Cardiac muscle cell (in vitro differentiated cells and primary cell): ENCODE results near the gene HOXB3. TPM values are rescaled to one million over a fixed set of nuclear protein-coding genes. Genes with fewer than 3 reads are reported as not detected.

Experiments used
- DNase-seq, 2 donors: peaks; one replicate each; pipeline versions ENCODE4 v3.0.0 to v3.0.0-alpha.2; 2010 to 2017; ENCODE audit warnings: low read depth in 1 of 2, low spot score in 1 of 2
- H3K27ac ChIP-seq: fragments of 200-600 bp; sonication (generic); 2 replicates; pipeline ENCODE4 v1.5.1; 2016
- H3K27me3 ChIP-seq: fragments of 200-600 bp; sonication (generic); 2 replicates; pipeline ENCODE4 v1.6.0; 2016; ENCODE audit warnings: control low read depth
- H3K36me3 ChIP-seq: fragments of 200-600 bp; sonication (generic); 2 replicates; pipeline ENCODE4 v1.5.1; 2016; ENCODE audit warnings: control low read depth
- H3K4me1 ChIP-seq: fragments of 200-600 bp; sonication (generic); 2 replicates; pipeline ENCODE4 v1.8.1; 2017; ENCODE audit warnings: low read depth, mild to moderate bottlenecking, mixed run types
- H3K4me3 ChIP-seq: fragments of 200-600 bp; sonication (generic); 2 replicates; pipeline ENCODE4 v1.5.1; 2016; ENCODE audit warnings: mild to moderate bottlenecking
- H3K9me3 ChIP-seq: fragments of 200-600 bp; sonication (generic); 2 replicates; pipeline ENCODE4 v1.5.1; 2017; ENCODE audit warnings: low read depth, mild to moderate bottlenecking, control low read depth
- CTCF ChIP-seq: IDR thresholded peaks from 2 replicates; pipeline ENCODE4 v1.5.1; 2012; ENCODE audit warnings: low read depth, mild to moderate bottlenecking, low read length
- polyA plus RNA-seq: library from polyadenylated mRNA; unstranded; fragments of >200 nt; fragmentation: Nextera tagmentation; extraction: Ambion mirVana; gene quantifications from 2 replicates; pipeline ENCODE4 v1.2.1, GENCODE V29; 2016
- total RNA-seq: library from RNA; depleted of rRNA; stranded (reverse); fragments of >200 nt; gene quantifications from 2 replicates; pipeline ENCODE4 v1.2.3, GENCODE V29; 2016

HOXB3 gene
- total and polyA plus RNA-seq, 2 experiments from 2014 or later = 24.9 to 37.7 TPM

- no peak for TF ChIP-seq CTCF
- no peak for DNase-seq
- peaks cover 57% of the 10 kb centered on the region for H3K27me3 ChIP-seq
- peak overlapping the region; percentile 51 for H3K4me3 ChIP-seq
- no peaks in the 10 kb centered on the region for H3K9me3 ChIP-seq
- H3K36me3 ChIP-seq = no peaks in the 10 kb centered on the region
- H3K27ac ChIP-seq = peak overlapping the region; percentile 91
- H3K4me1 ChIP-seq = peaks cover 77% of the 10 kb centered on the region
Observed at GRCh38 chr17:48552466-48553189, 37.4 kb downstream of the HOXB3 start.

DNA sequence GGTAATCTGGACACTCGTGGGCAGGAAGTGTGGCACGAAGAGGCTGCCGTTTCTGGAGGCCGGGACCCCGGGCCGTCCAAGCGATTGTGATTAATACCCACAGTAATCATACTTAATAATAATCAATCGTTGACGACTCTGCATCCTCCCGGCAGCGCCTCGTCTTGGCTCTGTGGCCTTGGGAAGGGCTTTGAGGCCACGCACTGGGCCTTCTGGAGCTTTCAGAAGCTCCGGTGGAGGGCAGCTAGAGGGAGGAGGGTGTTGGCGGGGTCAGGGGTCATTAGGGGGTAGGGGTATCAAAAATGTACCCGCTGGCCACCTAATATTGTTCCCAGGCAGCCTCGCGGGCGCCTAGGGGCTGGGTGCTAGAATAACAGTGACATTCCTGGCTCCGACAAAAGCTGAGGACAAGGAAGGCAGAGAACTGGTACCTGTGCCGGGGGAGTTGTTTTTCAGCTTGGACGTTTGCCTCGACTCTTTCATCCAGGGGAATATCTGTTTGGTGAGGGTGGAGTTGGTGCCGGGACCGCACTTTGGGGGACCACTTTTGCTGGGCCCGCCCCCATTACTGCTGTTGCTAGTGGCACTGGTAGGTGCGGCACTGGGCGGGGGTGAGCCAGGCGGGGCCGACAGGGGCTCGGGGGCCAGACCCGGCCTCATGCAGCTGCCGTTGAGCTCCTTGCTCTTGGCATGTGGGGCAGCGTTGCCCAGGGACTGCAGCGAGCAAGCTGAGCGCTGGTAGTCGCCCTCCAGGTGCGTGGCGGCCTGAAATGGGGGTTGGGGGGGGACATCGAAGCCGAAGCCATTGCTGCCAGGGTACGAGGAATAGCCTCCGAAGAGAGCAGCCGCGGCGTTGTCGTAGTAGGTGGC is 38.2 kb downstream of the HOXB3 start:
- H3K9me3 ChIP-seq = no peaks in the 10 kb centered on the region
- peaks cover 49% of the 10 kb centered on the region for H3K27me3 ChIP-seq
- no peak for DNase-seq
- H3K4me3 ChIP-seq = peak overlapping the region; percentile 51
- TF ChIP-seq CTCF = no peak
- H3K27ac ChIP-seq = peak overlapping the region; percentile 65
- no peaks in the 10 kb centered on the region for H3K36me3 ChIP-seq
- H3K4me1 ChIP-seq = peaks cover 74% of the 10 kb centered on the region

DNA sequence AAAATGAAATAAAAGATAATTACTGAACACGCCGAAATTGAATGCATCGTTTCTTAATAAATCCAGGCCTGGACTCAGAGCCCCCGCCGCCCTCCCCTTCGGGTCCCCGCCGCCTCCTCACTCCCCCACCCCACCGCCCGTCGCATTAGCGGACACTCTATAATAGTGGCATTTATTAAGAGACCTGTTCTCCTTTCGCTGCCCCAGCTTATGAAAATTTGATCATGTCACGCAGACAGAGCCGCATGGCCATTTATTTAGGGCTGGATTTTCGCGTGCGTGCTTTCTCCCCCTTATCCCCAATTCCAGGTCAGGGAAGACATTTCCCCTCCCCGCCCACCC is 38.9 kb downstream of the HOXB3 start:
- H3K36me3 ChIP-seq = no peaks in the 10 kb centered on the region
- no peak for TF ChIP-seq CTCF
- H3K4me3 ChIP-seq = peak overlapping the region; percentile 11
- H3K4me1 ChIP-seq = peaks cover 69% of the 10 kb centered on the region
- DNase-seq = no peak
- H3K27me3 ChIP-seq = peaks cover 46% of the 10 kb centered on the region
- H3K9me3 ChIP-seq = no peaks in the 10 kb centered on the region
- peak overlapping the region; percentile 65 for H3K27ac ChIP-seq

DNA sequence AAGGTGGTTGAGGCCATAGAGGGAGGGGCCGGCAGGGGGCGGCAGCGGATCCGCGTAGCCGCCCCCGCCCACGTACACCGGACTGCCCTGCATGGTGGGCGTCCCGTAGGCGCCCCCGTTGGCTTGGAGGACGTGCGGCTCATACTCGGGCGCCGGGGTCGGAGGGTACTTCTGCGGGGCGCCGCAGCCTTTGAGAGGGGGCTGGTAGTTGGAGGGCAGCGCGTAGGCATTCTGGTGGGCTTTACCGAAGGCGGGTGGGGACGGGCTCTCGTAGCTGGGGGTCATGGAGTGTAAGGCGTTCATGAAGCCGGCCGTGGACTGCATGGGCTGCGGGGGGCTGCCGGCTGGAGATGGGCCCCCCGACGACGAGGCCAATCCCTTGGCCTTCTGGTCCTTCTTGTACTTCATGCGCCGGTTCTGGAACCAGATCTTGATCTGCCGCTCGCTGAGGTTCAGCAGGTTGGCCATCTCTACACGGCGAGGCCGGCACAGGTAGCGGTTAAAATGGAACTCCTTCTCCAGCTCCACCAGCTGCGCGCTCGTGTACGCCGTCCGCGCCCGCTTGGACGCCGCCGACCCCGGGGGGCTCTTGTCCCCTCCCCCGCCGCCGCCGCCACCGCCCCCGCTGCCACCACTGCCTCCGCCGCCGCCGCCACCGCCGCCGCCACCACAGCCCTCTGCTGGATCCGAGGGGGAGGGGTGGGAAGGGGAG is 39.4 kb downstream of the HOXB3 start:
- DNase-seq = no peak
- peak; percentile 24 for TF ChIP-seq CTCF
- H3K4me3 ChIP-seq = peak overlapping the region; percentile 11
- peak overlapping the region; percentile 24 for H3K27ac ChIP-seq
- peaks cover 46% of the 10 kb centered on the region for H3K27me3 ChIP-seq
- no peaks in the 10 kb centered on the region for H3K9me3 ChIP-seq
- no peaks in the 10 kb centered on the region for H3K36me3 ChIP-seq
- H3K4me1 ChIP-seq = peaks cover 70% of the 10 kb centered on the region

DNA sequence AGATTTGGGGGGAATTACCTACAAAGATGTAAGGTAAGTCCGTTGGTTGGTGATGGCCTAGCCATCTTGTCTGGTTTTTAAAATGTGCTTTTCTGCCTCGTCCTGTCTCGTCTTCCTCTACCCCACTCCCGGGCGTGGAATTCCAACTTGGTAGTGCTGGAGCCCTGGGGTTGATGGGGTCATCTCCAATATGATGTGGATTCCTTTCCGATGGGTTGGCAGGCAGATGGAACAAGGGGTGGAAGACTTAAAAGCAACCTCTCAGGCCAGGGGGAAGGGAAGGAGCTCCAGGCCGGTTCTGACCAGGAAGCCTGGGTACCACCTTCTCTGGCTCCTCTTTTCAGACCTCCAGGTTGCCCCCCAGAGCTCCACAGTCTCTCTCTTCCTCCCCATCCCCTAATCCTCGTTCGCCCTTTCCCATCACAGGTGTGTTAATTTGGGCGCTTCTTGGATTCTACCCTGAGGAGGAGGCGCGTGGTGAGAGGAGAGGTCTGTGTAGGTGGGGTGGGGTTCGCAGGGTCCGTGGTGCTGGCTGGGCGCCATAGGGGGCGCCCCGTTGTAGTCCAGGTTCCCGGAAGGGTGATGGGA is 40.0 kb downstream of the HOXB3 start:
- H3K4me3 ChIP-seq = peak overlapping the region; percentile 11
- peaks cover 43% of the 10 kb centered on the region for H3K27me3 ChIP-seq
- TF ChIP-seq CTCF = no peak
- peaks cover 76% of the 10 kb centered on the region for H3K4me1 ChIP-seq
- no peaks in the 10 kb centered on the region for H3K36me3 ChIP-seq
- no peaks in the 10 kb centered on the region for H3K9me3 ChIP-seq
- DNase-seq = no peak
- no peak overlapping the region for H3K27ac ChIP-seq
